Measurements from ENCODE around the gene MYH6. TPM values are rescaled to one million over a fixed set of nuclear protein-coding genes. Genes with fewer than 3 reads are reported as not detected.

MYH6 gene
- total RNA-seq, 1 experiment from 2014 or later: 0.07 TPM

GRCh38 chr14:23365732-23366425 is 42.2 kb downstream of the MYH6 start:
- Histone ChIP-seq H4K5ac (ENCODE audit: insufficient read length, low read depth, low read length) (no peak overlapping the region), H2AK5ac (ENCODE audit: insufficient read length, low read length) (no peak overlapping the region), H3K9ac (ENCODE audit: extremely low read depth, insufficient read length, low read length) (peak overlapping the region; percentile 18), H3K18ac (ENCODE audit: insufficient read length, low read depth, low read length) (peak overlapping the region; percentile 60), H2AFZ (ENCODE audit: low read length) (no peak overlapping the region), H2BK120ac (ENCODE audit: low read depth, low read length, poor library complexity, severe bottlenecking) (no peak overlapping the region), H2BK5ac (ENCODE audit: insufficient read length, low read length) (no peak overlapping the region), H3K56ac (ENCODE audit: insufficient read length, low read depth, low read length) (no peak overlapping the region), H3K4me1 (ENCODE audit: insufficient read depth, low read length) (peaks cover 4% of the 10 kb centered on the region; the same call in 1 of the 2 replicates), H4K91ac (ENCODE audit: insufficient read length, low read depth, low read length) (no peak overlapping the region), H3K4ac (ENCODE audit: low read depth, low read length) (no peak overlapping the region), H2BK20ac (ENCODE audit: low read depth, low read length, poor library complexity, severe bottlenecking) (no peak overlapping the region), H4K20me1 (ENCODE audit: control insufficient read depth, insufficient read depth, insufficient read length) (no peaks in the 10 kb centered on the region), H3K27ac (ENCODE audit: insufficient read length, low read depth, low read length) (no peak overlapping the region), H3K79me1 (ENCODE audit: insufficient read depth, low read depth, low read length, poor library complexity, severe bottlenecking) (no peaks in the 10 kb centered on the region), H2BK15ac (ENCODE audit: low read depth, low read length) (no peak overlapping the region), H3K4me2 (ENCODE audit: insufficient read depth, insufficient read length, low read length) (peak overlapping the region; percentile 56), H4K8ac (replicated peaks; ENCODE audit: insufficient read length, low read depth, low read length) (no peak overlapping the region), H3K79me2 (ENCODE audit: insufficient read depth, low read length) (no peaks in the 10 kb centered on the region), H3K23ac (ENCODE audit: insufficient read length, low read depth, low read length) (no peak overlapping the region), H3K9me3 (ENCODE audit: control insufficient read depth, low read depth, low read length) (no peaks in the 10 kb centered on the region), H3T11ph (ENCODE audit: low read length) (no peak overlapping the region), H3K27me3 (ENCODE audit: insufficient read depth, low read length) (no peaks in the 10 kb centered on the region; the same call in 1 of the 2 replicates), H2BK12ac (ENCODE audit: insufficient read length, low read depth, low read length) (no peak overlapping the region), H3K23me2 (ENCODE audit: insufficient read length, low read depth, low read length, poor library complexity, severe bottlenecking) (peaks cover 23% of the 10 kb centered on the region), H3K14ac (ENCODE audit: insufficient read depth, low read length) (peak overlapping the region; percentile 95)
- Mint-ChIP-seq H3K4me1 (peaks cover 31 to 37% of the 10 kb centered on the region in 2 experiments), H3K36me3 (ENCODE audit: insufficient read depth in 1 of 3, low read depth in 3 of 3) (peaks cover 9 to 24% (median 14%) of the 10 kb centered on the region in 3 experiments), H3K9me3 (peaks cover 0 to 2% of the 10 kb centered on the region in 2 experiments; a peak in 1 of 5 replicates), H3K4me3 (peak overlapping the region; percentile 69 to 83), H3K27me3 (ENCODE audit: low read depth) (peaks cover 38% of the 10 kb centered on the region), H3K27ac (peak overlapping the region in 1 of 3 experiments; percentile 89; a peak in 2 of 7 replicates)
- no peak for DNase-seq
- TF ChIP-seq CTCF (conservative IDR thresholded peaks at IDR 0.05): no peak
- WGBS (ENCODE audit: extremely low coverage, insufficient read length, low lambda C conversion rate): no CpG with 5 or more reads among the region's 51 CpGs
